ENCODE measurements around the gene DEPDC5.
A peak's percentile ranks its signal among the peaks of the same experiment; 100 is the strongest.
"Not testable (repeated sequence)": the region's sequence is repeated elsewhere in the genome, so short reads cannot be mapped to it uniquely, and the experiment has no call there.

DEPDC5 gene

DNA sequence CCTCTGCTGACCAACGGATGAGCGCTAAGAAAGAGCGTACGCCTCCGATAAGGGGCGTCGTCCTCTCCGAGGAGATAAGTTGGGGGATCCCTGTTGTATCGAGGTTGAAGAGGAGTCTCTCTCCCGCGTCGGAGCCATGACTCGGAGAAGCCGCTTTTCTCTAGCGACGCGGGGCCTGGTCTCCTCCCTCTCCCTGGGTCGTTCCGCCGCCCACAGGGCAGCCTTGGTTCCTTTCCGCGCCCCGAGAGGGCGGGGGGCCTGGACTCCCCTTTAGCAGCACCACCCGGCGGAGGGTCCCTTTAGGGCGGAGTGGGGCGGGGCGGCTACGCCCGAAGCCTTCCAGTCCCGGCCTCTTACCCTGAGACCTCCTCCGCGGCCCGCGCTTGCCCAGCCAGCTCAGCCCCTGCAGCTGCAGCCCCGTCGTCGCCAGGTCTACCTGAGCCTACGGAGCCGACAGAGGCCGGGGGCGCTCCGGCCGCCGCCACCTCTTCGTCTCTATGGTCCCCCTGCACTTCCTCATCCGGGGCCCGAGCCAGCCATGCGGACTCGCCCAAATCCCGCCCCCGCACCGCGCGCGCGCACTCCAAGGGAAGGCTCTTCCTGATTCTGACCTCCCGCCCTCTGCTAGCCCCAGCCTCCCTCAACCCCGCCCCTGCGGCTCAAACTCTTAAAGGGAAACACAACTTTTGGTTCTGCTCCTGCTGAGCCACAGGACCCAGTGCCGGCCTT, 4.0 kb upstream of the DEPDC5 start, which contains the start of gene PRR14L:
TSS of gene PRR14L (minus strand) at position 497 of the 729 bp plus-strand sequence. CDS start 11,272 bp downstream, outside the sequence.
- DNase-seq, result peak; percentile 96

DNA sequence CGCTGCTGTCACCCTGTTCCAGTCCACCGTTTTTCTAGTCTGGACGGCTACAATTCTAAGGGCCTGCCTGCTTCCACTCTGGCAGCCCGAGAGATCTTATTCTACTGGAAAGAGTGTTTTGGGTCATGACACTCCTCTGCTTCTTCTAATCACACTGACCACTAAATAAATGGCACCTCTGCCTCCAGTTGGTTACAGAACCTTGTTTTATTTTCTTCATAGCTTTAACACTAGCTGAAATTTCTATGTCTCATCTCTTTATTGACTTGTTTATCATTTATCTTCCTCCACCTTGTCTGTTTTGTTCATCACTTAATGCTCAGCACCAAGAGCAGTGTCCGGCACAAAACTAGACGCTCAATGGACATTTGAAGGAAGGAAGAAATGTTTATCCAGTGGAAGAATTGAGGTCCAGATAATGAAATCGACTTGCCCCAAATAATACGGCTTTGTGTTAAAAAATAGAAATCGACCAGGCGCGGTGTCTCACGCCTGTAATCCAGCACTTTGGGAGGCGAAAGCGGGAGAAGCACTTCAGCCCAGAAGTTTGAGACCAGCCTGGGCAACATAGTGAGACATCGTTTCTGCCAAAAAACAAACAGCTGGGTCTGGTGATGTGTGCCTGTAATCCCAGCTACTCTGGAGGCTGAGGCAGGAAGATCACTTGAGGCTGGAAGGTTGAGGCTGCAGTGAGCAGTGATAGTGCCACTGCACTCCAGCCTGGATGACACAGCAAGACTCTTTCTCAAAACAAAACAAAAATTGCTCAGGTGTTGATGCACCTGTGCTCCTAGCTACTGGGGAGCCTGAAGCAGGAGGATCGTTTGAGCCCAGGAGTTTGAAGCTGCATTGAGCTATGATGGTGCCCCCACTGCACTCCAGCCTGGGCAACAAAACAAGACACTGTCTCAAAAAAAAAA, 3.2 kb upstream of the DEPDC5 start:
- DNase-seq, result no peak

DNA sequence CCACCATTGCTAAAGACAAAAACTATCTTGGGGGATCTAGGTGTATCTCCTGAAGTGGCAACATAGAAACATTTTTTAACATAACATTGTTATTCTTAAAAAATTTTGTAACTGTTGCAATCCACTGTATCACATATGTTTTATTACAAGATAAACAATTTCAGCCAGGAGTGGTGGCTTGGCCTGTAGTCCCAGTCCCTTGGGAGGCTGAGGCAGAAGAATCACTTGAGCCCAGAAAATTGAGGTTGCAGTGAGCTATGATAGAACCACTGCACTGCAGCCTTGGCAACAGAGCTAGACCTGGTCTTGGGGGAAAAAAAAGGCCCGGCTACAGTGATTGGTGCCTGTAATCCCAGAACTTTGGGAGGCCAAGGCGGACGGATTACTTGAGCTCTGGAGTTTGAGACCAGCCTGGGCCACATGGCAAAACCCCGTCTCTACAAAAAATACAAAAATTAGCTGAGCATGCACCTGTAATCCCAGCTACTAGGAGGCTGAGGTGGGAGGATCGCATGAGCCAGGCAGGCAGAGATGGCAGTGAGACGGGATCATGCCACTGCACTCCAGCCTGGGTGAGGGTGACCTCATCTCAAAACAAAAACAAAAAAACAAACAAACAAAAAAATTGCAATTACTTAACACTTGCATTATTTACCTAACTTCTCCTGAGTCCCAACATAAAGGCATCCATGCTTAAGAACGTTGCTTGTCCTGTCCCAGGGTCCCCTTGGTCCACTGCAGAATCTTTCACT, 1.5 kb upstream of the DEPDC5 start:
- no peak for DNase-seq

DNA sequence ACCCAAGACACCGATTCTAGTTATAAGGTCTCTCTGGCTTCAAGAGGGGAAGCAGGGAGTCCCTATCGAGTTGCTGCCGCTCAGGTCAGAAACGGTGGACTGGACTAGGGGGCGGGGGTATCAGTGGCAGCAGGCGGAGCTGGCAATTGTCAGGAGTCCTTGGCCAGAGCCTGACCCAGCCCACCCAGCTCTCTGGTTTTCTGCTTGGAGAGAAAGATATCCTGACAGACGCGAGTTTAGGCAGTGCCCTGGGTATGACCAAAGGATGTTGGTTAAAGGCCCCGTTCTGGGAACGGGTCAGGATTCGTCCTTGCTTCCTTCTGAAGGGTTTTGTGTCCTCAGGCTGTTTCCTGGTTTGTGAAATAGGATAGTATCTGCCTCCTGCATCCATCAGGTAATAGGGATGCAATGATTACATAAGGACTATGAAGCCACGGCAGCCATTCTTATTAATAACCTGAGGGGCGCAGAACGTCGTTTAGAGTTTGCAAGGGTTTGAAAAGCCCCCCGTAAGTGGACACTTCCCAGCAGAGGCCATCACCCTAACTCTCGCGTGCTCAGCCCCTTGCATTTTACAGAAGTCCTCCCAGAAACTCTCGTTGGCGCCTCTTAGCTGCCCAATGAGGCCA, 700 bp upstream of the DEPDC5 start:
- DNase-seq, result no peak

DNA sequence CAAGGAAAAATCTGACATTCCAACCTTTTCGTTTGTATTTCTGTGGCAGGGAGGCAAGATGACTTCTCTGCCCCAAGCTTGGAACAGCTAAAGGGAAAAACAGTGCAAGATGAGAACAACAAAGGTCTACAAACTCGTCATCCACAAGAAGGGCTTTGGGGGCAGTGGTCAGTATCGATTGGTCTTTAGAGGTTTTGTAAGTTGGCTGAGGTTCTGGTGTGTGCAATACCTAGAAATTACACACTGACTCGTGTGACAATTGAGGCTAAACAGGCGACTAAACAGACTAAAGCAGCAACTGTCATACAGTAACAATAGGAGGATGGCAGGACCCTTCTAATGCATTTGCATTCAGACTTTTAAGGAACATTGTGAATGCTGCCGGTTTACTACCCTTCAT, 994 bp downstream of the DEPDC5 start:
- DNase-seq, result no peak

DNA sequence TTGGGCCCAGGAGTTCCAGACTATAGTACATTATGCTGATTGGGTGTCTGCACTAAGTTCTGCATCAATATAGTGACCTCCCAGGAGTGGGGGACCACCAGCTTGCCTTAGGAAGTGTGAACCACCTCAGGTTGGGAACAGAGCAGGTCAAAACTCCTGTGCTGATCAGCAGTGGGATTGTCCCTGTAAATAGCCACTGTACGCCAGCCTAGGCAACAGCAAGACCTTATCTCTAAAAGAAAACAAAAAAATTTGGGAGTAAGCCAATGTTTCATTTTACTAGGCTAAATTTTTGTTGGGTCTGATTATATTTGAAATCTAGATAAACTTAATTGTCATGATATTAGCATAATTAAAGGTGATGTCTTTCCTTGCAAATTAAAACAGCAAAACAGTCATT, 3.4 kb downstream of the DEPDC5 start:
- DNase-seq, result no peak

DNA sequence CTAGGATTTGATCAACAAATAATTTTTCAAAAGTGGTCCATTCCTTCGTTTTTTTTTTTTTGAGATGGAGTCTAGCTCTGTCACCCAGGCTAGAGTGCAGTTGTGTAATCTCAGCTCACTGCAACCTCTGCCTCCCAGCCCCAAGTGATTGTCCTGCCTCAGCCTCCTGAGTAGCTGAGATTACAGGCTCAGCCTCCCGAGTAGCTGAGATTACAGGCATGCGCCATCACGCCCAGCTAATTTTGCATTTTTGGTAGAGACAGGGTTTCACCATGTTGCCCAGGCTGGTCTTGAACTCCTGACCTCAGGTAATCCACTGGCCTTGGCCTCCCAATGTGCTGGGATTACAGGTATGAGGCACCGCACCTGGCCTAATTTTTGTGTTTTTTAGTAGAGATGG, 5.0 kb downstream of the DEPDC5 start:
- not testable (repeated sequence) for DNase-seq

DNA sequence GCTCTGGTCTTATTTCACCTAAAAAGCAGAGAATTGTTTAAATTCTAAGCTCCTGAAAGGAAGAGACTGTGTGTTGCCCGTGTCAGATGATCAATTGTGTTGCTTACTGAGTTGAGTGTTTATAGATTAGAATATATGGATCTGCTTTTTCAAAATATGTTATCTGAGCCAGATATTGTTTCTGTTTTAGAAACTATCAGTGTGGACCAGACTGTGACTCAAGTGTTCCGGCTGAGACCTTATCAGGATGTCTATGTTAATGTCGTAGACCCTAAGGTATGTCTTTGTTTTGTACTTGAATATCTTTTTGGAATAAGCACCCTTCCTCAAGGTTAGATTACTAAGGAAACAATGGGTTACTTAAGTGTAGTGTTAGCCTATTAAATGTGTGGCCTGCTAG, 11.0 kb downstream of the DEPDC5 start:
- no peak for DNase-seq

DNA sequence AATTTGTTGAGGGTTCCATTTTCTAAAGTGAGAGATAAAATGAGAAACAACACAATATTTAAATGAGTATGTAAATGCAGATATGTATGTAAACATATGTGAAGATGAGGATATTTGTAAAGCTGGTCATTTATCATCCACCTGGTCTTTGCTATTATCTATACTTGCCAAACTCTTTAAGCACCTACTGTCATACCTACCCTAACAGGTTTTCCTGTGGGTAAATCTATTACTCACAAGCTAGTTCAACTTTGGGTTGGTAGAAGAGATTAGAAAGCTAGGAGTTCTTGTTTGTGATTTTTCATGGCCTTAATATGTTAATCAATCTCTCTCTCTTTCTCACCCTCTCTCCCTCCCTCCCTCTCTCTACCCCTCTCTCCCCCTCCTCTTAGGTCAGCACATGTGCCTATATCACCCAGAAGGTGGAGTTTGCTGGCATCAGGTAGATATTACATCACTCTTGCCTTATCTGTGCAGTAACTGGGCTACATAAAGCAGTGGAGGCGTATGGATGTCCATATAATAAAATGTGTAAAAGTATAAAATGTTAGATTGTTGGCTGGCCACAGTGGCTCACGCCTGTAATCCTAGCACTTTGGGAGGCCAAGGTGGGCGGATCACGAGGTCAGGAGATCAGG, 14.7 kb downstream of the DEPDC5 start:
- no peak for DNase-seq

DNA sequence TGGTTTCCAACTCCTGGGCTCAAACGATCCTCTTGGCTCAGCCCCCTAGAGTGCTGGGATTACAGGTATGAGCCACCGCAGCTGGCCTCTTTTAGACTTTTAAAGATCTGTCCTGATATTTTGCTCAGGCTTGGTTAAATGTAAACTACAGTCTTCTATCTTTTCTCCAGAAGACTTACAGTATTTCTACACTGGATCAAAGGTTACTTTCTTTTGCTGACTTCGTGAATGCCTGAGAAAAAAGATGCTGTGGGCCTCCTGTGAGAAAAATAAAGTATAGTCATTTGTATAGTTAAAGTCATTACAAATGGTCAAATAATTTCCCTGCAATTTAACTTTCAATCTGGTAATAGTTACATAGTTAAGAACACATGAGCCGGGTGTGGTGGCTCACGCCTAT, 19.6 kb downstream of the DEPDC5 start:
- no peak for DNase-seq

DNA sequence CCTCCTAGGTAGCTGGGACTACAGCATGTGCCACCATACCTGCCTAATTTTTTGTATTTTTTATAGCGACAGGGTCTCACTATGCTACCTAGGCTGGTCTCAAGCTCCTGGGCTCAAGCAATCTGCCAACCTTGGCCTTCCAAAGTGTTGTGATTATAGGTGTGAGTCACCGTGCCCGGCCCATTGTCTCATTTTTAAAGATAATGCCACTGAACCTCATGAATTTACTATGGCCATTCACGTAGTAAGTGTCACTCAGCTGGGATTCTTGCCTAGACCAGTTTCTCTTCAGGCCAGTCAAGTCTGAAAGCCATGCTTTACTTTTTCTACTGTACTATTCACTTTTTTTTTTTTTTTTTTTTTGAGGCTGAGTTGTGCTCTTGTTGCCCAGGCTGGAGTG, 22.4 kb downstream of the DEPDC5 start:
- no peak for DNase-seq

DNA sequence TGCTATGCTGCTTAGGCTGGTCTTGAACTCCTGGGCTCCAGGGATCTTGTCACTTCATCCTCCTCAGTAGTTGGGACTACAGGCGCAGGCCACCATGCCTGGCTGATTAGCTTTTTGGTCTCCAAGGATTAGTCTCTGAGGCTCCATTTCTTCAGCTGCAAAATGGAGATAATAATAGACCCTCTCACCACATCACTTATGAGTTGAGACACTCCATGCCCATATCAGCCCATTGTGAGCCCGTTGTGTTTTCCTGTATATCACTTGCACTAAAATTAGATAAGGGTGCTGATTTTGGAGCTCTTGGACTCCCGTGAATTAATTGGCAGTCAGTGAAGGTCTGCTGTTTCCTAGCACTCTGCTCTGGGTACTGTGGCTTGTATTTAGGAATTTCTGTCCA, 36.0 kb downstream of the DEPDC5 start:
- no peak for DNase-seq

DNA sequence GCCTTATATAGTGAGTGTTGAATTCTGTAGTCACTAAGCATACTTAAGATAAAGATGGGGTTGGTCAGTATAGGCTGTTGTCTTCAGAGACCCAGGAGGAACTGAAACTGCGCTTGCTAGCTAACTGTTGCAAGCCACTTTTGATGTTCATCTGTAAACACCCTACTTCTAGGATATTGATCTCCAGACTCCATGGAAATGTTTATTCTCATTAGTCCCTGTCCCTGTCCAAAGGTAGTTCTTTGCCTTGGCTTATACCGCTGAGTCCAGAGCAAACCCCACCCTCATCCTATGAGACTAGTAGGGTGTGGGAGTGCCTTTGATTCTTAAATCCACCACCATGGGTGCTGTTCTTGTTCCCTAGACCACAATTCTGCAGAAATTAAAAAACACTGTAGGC, 36.4 kb downstream of the DEPDC5 start:
- no peak for DNase-seq

DNA sequence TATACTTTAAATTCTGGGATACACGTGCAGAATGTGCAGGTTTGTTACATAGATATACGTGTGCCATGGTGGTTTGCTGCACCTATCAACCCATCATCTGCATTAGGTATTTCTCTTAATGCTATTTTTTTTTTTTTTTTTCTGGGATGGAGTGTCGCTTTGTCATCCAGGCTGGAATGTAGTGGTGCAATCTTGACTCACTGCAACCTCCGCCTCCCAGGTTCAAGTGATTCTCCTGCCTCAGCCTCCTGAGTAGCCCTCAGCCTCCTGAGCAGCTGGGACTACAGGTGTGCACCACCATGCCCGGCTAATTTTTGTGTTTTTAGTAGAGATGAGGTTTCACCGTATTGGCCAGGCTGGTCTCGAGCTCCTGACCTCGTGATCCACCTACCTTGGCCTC, 45.5 kb downstream of the DEPDC5 start:
- not testable (repeated sequence) for DNase-seq

DNA sequence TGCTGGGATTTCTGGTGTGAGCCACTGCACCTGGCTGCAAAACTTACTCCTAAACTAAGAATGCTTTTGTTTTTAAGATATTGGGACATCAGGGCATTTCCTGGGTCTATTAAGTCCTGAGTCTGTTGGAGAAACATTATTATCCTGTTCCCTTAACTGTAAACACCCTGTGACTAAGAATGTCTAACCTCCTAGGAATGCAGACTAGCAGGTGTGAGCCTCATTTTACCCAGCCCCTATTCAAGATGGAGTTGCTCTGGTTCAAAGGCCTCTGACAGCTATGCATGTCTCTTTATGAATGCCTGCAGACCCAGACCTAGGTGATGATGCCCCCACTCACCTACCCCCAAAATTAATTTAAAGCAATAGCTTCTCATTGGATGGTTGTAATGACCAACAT, 46.2 kb downstream of the DEPDC5 start:
- no peak for DNase-seq

DNA sequence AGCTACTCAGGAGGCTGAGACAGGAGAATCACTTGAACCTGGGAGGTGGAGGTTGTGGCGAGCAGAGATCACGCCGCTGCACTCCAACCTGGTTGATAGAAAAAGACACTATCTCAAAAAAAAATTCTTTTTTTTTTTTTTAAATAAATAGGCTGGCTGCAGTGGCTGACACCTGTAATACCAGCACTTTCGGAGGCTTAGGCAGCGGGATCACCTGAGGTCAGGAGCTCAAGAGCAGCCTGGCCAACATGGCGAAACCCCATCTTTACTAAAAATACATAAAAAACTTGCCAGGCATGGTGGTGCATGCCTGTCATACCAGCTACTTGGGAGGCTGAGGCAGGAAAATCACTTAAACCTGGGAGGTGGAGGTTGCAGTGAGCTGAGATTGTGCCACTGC, 47.0 kb downstream of the DEPDC5 start:
- DNase-seq, result not testable (repeated sequence)

DNA sequence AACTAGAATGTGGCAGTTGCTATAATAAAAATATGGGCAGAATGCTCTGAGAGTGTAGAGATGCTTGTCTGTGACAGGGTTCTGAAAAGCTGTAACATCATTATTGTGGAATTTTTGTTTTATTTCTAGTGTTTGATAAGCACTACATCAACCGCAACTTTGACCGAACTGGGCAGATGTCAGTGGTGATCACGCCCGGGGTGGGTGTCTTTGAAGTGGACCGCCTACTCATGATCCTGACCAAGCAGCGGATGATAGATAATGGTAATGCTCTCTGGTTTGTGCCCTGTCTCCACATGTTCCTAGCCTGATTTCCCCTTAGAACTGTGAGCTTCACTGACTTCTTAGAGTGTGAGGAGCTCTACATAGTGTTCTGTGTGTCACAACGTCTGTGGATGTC, 48.8 kb downstream of the DEPDC5 start:
- DNase-seq, result no peak

DNA sequence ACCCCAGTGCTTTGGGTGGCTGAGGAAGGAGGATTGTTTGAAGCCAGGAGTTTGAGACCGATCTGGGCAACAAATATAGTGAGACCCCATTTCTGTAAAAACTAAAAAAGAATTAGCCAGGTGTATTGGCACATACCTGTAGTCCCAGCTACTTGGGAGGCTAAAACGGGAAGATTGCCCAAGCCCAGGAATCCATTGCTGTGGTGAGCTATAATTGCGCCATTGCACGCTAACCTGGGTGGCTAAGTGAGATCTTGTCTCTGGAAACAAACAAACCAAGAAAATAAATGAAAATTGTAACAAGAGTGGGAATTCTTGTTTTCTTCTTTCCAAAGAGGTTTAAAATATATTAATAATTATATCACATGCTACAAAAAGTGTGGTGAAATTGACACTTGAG, 52.9 kb downstream of the DEPDC5 start:
- no peak for DNase-seq

DNA sequence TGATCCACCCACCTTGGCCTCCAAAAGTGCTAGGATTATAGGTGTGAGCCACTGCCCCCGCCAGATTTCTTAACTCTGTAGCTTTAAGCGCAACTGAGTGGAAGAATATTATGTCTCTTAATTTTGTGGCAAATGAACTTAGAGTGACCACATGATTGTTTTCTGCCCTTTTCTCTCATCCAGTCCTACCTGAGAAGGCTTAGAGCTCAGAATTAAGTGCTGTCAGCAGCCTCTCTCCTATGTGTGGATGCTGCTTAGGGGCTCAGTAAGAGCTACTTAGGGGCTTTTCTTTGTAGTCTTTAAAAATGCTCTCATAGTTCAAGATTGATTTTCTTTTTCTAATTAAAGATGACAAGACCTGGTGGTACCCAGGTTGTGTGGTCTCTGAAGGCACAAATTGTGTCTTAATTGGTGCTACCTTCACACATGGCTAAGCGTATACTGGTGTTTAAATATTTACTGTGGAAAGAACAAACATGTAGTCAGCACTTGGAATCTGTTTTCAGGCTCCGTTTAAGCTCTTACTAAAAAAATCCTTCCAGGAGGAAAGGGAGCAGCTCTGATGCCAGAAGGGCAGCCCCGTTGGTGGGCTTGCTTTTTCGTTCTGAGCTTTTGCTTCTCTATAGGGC, 59.3 kb downstream of the DEPDC5 start:
- no peak for DNase-seq

DNA sequence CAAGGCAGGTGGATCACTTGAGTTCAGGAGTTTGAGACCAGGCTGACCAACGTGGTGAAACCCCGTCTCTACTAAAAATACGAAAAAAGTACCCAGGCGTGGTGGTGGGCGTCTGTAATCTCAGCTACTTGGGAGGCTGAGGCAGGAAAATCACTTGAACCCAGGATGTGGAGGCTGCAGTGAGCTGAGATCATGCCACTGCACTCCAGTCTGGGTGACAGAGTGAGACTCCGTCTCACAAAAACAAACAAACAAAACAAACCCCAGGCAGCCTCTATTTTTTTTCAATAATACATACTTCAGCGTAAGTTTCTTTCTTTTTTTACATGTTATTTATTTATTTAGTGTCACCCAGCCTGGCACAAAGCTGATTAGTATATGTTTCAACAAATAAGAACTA, 60.1 kb downstream of the DEPDC5 start:
- not testable (repeated sequence) for DNase-seq

DNA sequence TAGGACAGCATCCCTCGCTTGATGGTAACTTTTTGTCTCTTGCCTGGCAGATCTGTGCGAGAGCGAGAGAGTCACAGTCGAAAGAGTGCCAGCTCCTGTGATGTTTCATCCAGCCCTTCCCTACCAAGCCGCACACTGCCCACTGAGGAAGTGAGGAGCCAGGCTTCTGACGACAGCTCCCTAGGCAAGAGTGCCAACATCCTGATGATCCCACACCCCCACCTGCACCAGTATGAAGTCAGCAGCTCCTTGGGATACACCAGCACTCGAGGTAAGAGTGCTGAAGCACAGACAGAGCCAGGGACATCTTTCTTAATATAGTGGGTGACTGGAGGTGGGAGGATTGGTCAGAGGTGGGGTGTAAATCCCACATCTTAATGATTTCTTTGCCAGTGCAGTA, 61.1 kb downstream of the DEPDC5 start:
- no peak for DNase-seq

DNA sequence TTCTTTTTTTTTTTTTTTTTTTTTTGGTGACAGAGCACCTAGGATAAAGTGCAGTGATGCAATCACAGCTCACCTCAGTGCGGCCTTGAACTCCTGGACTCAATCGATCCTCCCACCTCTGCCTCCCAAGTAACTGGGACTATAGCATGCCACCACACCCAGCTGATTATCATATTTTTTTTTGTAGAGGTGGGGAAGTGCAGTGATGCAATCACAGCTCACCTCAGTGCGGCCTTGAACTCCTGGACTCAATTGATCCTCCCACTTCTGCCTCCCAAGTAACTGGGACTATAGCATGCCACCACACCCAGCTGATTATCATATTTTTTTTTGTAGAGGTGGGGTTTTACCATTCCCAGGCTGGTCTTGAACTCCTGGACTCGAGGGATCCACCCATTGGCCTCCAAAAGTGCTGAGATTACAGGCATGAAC, 61.6 kb downstream of the DEPDC5 start:
- DNase-seq, result not testable (repeated sequence)
